Endothelial cell of umbilical vein (primary cell): ENCODE measurements around the gene MBLAC2. TPM values are rescaled to one million over a fixed set of nuclear protein-coding genes. Genes with fewer than 3 reads are reported as not detected.
A peak's percentile ranks its signal among the peaks of the same experiment; 100 is the strongest.

Experiments used
- BruUV-seq: library from RNA; stranded (reverse); fragments of 400-500 nt; replicated peaks from 2 replicates; lab custom pipeline; 2021; lab: Mats Ljungman, UMichigan
- CTCF ChIA-PET: fragments of 300-600, 350-600 bp; sonication (Branson Sonifier 250); formaldehyde crosslinking; loops from one replicate; lab custom pipeline; 2021; ENCODE audit warnings: antibody characterized with exemption, inconsistent platforms; lab: Charles Lee
- POLR2A ChIA-PET: fragments of 300-600, 350-600 bp; sonication (Branson Sonifier 250); formaldehyde crosslinking; loops from one replicate; lab custom pipeline; 2021; ENCODE audit warnings: antibody characterized with exemption, inconsistent platforms; lab: Charles Lee
- DNase-seq: peaks from one replicate; pipeline ENCODE4 v3.0.0-alpha.2; 2011; ENCODE audit warnings: low read depth, low spot score
- FAIRE-seq: peaks from 2 replicates; lab custom pipeline; 2011; peaks lifted over from hg19 to GRCh38; lab: Jason Lieb, UNC
- H2AFZ ChIP-seq: 2 replicates; pipeline ENCODE4 v1.6.0; 2012; ENCODE audit warnings: low read depth, low read length, control low read depth, inconsistent platforms
- H3K27ac ChIP-seq: 2 replicates; pipeline ENCODE4 v1.5.1; 2011; ENCODE audit warnings: low read depth, mild to moderate bottlenecking, control low read depth, low read length, moderate library complexity; ENCODE audit not compliant: insufficient read depth
- H3K27me3 ChIP-seq, 2 experiments: 2 replicates each; pipeline versions ENCODE4 v1.6.0 to v1.6.1; 2011; ENCODE audit warnings: low read length in 2 of 2, mixed read lengths in 1 of 2; ENCODE audit not compliant: control insufficient read depth in 2 of 2, insufficient read depth in 2 of 2
- H3K36me3 ChIP-seq, 2 experiments: 2 replicates in 1 of 2; 3 replicates in 1 of 2; pipeline ENCODE4 v1.5.1; 2011; ENCODE audit warnings: low read length in 2 of 2, mild to moderate bottlenecking in 1 of 2, moderate library complexity in 1 of 2; ENCODE audit not compliant: control insufficient read depth in 2 of 2, insufficient read depth in 2 of 2; ENCODE audit errors: extremely low read depth in 1 of 2
- H3K4me1 ChIP-seq: 3 replicates; pipeline ENCODE4 v1.5.1; 2011; ENCODE audit warnings: mild to moderate bottlenecking, low read length; ENCODE audit not compliant: control insufficient read depth, insufficient read depth; ENCODE audit errors: extremely low read depth
- H3K4me2 ChIP-seq: 2 replicates; pipeline ENCODE4 v1.6.1; 2011; ENCODE audit warnings: low read length, control low read depth, mixed read lengths; ENCODE audit not compliant: insufficient read depth
- H3K4me3 ChIP-seq, 3 experiments: fragments of 200-600 bp in 1 of 3; sonication (generic), shearing (Covaris generic) in 1 of 3; replicated peaks in 1 of 3; 2 replicates each; pipeline ENCODE4 v1.5.1; 2011 to 2016; ENCODE audit warnings: control low read depth in 3 of 3, low read length in 3 of 3, mild to moderate bottlenecking in 2 of 3, inconsistent platforms in 1 of 3, low read depth in 1 of 3, moderate library complexity in 1 of 3; ENCODE audit not compliant: insufficient read depth in 1 of 3
- H3K79me2 ChIP-seq: 2 replicates; pipeline ENCODE4 v1.6.0; 2012; ENCODE audit warnings: low read length, inconsistent platforms; ENCODE audit not compliant: control insufficient read depth, insufficient read depth
- H3K9ac ChIP-seq: replicated peaks from 2 replicates; pipeline ENCODE3; 2011; ENCODE audit warnings: low read length, control low read depth; ENCODE audit not compliant: insufficient read depth; ENCODE audit errors: extremely low read depth
- H3K9me1 ChIP-seq: replicated peaks from 3 replicates; pipeline ENCODE4 v1.6.0; 2011; ENCODE audit warnings: mild to moderate bottlenecking, low read length; ENCODE audit not compliant: control insufficient read depth, insufficient read depth; ENCODE audit errors: extremely low read depth
- H3K9me3 ChIP-seq: replicated peaks from 2 replicates; pipeline ENCODE4 v1.5.1; 2012; ENCODE audit warnings: low read length, inconsistent platforms; ENCODE audit not compliant: control insufficient read depth, insufficient read depth
- H4K20me1 ChIP-seq: replicated peaks from 2 replicates; pipeline ENCODE3; 2011; ENCODE audit warnings: mild to moderate bottlenecking, low read length; ENCODE audit not compliant: control insufficient read depth, insufficient read depth; ENCODE audit errors: extremely low read depth
- FOS ChIP-seq: IDR thresholded peaks from 2 replicates; pipeline ENCODE4 v1.6.1; 2011; ENCODE audit warnings: mild to moderate bottlenecking, low read length, moderate library complexity, borderline replicate concordance; ENCODE audit not compliant: insufficient read depth
- GATA2 ChIP-seq: IDR thresholded peaks from 2 replicates; pipeline ENCODE4 v1.7.0; 2011; ENCODE audit warnings: low read depth, mild to moderate bottlenecking, moderate library complexity, mixed read lengths, low read length; ENCODE audit not compliant: insufficient read length, insufficient read depth
- MYC ChIP-seq: IDR thresholded peaks from one replicate; pipeline ENCODE4 v1.6.1; 2011; ENCODE audit warnings: mild to moderate bottlenecking, low read depth, low read length
- dilution Hi-C: fragments of 300-500 bp; cut with MboI; formaldehyde crosslinking; loops from one replicate; pipeline ENCODE4 v1.15.0; 2019; ENCODE audit warnings: low sequenced_read_pairs; ENCODE audit not compliant: extremely low pct_ligation_motif_present
- intact Hi-C: fragments of 100-400 bp; cut with micrococcal nuclease; formaldehyde crosslinking; loops from one replicate; pipeline ENCODE4 v1.10.0; 2022
- polyA plus RNA-seq, 4 experiments: library from polyadenylated mRNA; depleted of rRNA in 3 of 4; stranded (reverse) in 3 of 4; unstranded in 1 of 4; fragments of >200 nt; gene quantifications; 2 replicates each; pipeline versions ENCODE4 v1.2.1 to v1.2.3, GENCODE V29; 2011 to 2012; ENCODE audit warnings: missing spikeins in 1 of 4
- total RNA-seq: library from RNA; stranded (reverse); gene quantifications from 2 replicates; pipeline ENCODE4 v1.2.3, GENCODE V29; 2021
- TF ChIP-seq, protein P1 (sequence below), 2 donors: IDR thresholded peaks; 1 replicate in 1 of 2; 2 replicates in 1 of 2; pipeline ENCODE4 v1.5.1; 2011; ENCODE audit warnings: low read length in 2 of 2, mild to moderate bottlenecking in 2 of 2, moderate library complexity in 2 of 2, control low read depth in 1 of 2, inconsistent platforms in 1 of 2, low read depth in 1 of 2; ENCODE audit not compliant: insufficient read depth in 1 of 2; ENCODE audit errors: extremely low read depth in 1 of 2
- TF ChIP-seq, protein P2 (sequence below): IDR thresholded peaks from 2 replicates; pipeline ENCODE4 v1.6.1; 2011; ENCODE audit not compliant: insufficient read depth, insufficient read length

The MBLAC2 gene
- total and polyA plus RNA-seq, 2 donors (not counting 3 experiments of a cell fraction or from before 2014, with no cell fraction given) = 2.1 to 5.3 TPM

DNA sequence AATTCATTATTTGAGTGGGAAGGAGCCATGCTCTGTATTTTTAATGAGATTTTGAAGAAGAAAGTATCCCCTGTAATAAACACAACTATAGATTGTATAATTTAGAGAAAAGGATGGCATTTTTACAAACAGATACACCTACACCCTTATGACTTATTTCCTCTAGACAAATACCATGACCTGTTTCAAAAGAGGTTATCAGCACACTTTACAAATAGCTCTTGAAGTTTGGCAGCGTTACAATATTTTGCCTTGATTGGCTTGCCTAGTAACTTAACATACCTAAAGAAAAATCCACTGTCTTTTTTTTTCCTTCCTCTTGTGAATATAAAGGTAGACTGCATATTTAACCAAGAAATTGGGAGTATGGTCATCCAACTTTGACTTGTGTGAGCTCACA is 36.5 kb downstream of the MBLAC2 start:
- ChIA-PET POLR2A (no interaction called here), CTCF (interaction anchor here (0.7 to 6.1 kb wide), 11 partner anchors 11 to 1601 kb away, joined by 3 to 90 read pairs (median 5); partner anchors contain the start of genes CETN3 and LYSMD3)
- no peak overlapping the region for H3K4me2 ChIP-seq
- no peak overlapping the region for H2AFZ ChIP-seq
- no peaks in the 10 kb centered on the region for H4K20me1 ChIP-seq
- intact Hi-C loops = loop anchor here (2.0 kb wide), 2 partner anchors 37 to 271 kb away; partner anchors contain the start of genes MBLAC2 and POLR3G
- no peak for TF ChIP-seq GATA2
- TF ChIP-seq, protein P1, sequence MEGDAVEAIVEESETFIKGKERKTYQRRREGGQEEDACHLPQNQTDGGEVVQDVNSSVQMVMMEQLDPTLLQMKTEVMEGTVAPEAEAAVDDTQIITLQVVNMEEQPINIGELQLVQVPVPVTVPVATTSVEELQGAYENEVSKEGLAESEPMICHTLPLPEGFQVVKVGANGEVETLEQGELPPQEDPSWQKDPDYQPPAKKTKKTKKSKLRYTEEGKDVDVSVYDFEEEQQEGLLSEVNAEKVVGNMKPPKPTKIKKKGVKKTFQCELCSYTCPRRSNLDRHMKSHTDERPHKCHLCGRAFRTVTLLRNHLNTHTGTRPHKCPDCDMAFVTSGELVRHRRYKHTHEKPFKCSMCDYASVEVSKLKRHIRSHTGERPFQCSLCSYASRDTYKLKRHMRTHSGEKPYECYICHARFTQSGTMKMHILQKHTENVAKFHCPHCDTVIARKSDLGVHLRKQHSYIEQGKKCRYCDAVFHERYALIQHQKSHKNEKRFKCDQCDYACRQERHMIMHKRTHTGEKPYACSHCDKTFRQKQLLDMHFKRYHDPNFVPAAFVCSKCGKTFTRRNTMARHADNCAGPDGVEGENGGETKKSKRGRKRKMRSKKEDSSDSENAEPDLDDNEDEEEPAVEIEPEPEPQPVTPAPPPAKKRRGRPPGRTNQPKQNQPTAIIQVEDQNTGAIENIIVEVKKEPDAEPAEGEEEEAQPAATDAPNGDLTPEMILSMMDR (IDR thresholded peaks at IDR 0.05; ENCODE audit: extremely low read depth in 1 of 2, insufficient read depth in 1 of 2, low read depth in 1 of 2, low read length in 2 of 2) = no peak
- TF ChIP-seq FOS = no peak
- dilution Hi-C loops = no loop called here
- no peaks in the 10 kb centered on the region for H3K9me3 ChIP-seq
- H3K9ac ChIP-seq = no peak overlapping the region
- no TSS peak for BruUV-seq
- DNase-seq (peak; percentile 32), FAIRE-seq (no peak)
- H3K4me1 ChIP-seq = no peaks in the 10 kb centered on the region
- H3K36me3 ChIP-seq = no peaks in the 10 kb centered on the region
- no peak overlapping the region for H3K27ac ChIP-seq
- no peaks in the 10 kb centered on the region for H3K9me1 ChIP-seq
- no peak overlapping the region for H3K4me3 ChIP-seq
- no peaks in the 10 kb centered on the region for H3K79me2 ChIP-seq
- H3K27me3 ChIP-seq = peaks cover 4 to 5% of the 10 kb centered on the region in 2 experiments

DNA sequence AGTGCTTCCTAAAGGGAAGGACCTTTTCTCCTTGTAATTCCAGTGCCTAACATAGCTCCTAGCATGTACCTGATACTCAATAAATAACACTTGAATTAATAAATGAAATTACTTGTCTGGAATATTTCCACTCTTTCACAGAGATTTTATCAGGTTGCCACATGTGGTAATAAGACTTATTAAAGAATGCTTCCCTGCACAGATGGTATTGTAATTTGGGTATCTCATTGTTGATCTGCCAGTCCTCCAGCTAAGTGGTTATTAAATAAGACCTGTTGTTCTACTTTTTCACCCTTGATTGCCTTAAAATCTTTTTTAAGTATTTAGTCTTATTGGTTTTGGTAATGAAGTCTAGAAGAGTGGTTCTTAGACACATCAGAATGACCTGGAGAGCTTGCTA is 36.9 kb downstream of the MBLAC2 start:
- no peaks in the 10 kb centered on the region for H3K4me1 ChIP-seq
- H3K9me3 ChIP-seq = no peaks in the 10 kb centered on the region
- no peak overlapping the region for H3K27ac ChIP-seq
- FAIRE-seq = no peak
- POLR2A ChIA-PET = no interaction called here
- no peak overlapping the region for H2AFZ ChIP-seq
- no peak overlapping the region for H3K4me2 ChIP-seq
- TF ChIP-seq MYC = no peak
- TF ChIP-seq, protein P2, sequence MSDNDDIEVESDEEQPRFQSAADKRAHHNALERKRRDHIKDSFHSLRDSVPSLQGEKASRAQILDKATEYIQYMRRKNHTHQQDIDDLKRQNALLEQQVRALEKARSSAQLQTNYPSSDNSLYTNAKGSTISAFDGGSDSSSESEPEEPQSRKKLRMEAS = no peak
- H3K4me3 ChIP-seq = no peak overlapping the region
- no peak overlapping the region for H3K9ac ChIP-seq
- H3K9me1 ChIP-seq = no peaks in the 10 kb centered on the region
- H3K36me3 ChIP-seq = no peaks in the 10 kb centered on the region
- peaks cover 4 to 5% of the 10 kb centered on the region in 2 experiments for H3K27me3 ChIP-seq
- CTCF ChIA-PET = interaction anchor here (0.6 to 6.1 kb wide), 10 partner anchors 16 to 1600 kb away, joined by 3 to 90 read pairs (median 4); partner anchors contain the start of genes CETN3 and LYSMD3
- DNase-seq = peak; percentile 9
- dilution Hi-C loops = no loop called here
- H4K20me1 ChIP-seq = no peaks in the 10 kb centered on the region
- intact Hi-C loops = loop anchor here (2.0 kb wide), 2 partner anchors 37 to 271 kb away; partner anchors contain the start of genes MBLAC2 and POLR3G
- no TSS peak for BruUV-seq
- H3K79me2 ChIP-seq = no peaks in the 10 kb centered on the region
